ENCODE data around the gene SFSWAP.

- TF ChIP-seq CTCF (IDR thresholded peaks at IDR 0.05 in 8 of 11, conservative IDR thresholded peaks at IDR 0.05 in 3 of 11) (no peak), POLR2A (IDR thresholded peaks at IDR 0.05) (no peak)
These were observed 14.6 kb downstream of the SFSWAP start for GRCh38 chr12:131725503-131725902.

Measured in spleen (tissue), 7 donors.